Urothelium cell line (cell line): Measurements from ENCODE around the gene NKAPL.

Experiments used
- DNase-seq: peaks from one replicate; pipeline ENCODE4 v3.0.0; 2011; ENCODE audit warnings: low spot score, mixed read lengths
- FAIRE-seq: peaks from 2 replicates; lab custom pipeline; 2011; peaks lifted over from hg19 to GRCh38; lab: Jason Lieb, UNC

The NKAPL gene

DNA sequence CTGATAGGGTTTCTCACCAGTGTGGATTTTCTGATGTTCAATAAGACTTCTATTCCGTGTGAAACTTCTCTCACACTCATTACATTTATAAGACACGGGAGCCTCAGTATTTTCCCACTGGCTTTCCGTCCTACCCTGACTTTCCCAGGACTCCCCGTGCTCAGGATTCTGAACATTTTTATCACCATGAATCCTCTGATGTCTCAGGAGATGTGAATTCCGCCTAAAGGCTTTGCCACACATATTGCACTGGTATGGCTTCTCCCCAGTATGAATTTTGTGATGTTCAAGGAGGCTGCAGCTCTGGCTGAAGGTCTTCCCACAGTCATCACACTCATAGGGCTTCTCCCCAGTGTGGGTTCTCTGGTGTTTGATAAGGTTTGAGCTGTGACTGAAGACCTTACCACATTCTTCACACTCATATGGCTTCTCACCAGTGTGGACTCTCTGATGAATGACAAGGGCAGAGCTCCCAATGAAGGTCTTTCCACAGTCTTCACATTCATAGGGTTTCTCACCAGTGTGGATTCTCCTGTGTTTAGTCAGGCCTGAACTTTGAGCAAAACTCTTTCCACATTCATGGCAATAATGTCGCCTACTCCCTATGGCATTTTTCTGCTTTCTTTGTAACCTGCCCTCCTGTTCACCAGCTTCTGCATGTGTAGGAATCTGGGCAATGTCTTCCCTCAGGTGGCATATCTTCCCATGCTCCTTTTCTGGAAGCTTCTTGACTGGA, 13.7 kb upstream of the NKAPL start:
- DNase-seq (no peak), FAIRE-seq (no peak)

DNA sequence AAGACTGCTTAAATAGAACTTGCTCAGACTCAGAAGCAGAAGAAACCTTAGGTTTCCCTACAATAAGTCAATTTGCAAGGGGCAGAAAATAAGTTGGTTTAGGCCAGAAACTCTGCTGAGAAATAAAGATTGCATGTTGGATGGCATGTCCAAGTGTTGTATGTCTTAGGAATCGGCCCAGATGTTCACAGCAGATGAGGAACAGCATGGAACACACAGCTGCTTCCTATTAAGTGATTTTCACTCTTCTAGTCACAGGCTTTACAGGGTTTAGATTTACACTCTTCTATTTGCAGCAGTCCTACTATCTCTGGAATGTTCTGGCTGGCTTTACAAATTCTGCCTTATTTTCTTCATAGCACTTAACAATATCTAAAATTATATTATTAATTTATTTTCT, 10.2 kb upstream of the NKAPL start:
- DNase-seq (no peak), FAIRE-seq (no peak)

GRCh38 chr6:28250747-28251146, 8.3 kb upstream of the NKAPL start:
- FAIRE-seq (no peak), DNase-seq (no peak)

GRCh38 chr6:28251661-28252008, 7.5 kb upstream of the NKAPL start:
- FAIRE-seq (no peak), DNase-seq (peak; percentile 16)

DNA sequence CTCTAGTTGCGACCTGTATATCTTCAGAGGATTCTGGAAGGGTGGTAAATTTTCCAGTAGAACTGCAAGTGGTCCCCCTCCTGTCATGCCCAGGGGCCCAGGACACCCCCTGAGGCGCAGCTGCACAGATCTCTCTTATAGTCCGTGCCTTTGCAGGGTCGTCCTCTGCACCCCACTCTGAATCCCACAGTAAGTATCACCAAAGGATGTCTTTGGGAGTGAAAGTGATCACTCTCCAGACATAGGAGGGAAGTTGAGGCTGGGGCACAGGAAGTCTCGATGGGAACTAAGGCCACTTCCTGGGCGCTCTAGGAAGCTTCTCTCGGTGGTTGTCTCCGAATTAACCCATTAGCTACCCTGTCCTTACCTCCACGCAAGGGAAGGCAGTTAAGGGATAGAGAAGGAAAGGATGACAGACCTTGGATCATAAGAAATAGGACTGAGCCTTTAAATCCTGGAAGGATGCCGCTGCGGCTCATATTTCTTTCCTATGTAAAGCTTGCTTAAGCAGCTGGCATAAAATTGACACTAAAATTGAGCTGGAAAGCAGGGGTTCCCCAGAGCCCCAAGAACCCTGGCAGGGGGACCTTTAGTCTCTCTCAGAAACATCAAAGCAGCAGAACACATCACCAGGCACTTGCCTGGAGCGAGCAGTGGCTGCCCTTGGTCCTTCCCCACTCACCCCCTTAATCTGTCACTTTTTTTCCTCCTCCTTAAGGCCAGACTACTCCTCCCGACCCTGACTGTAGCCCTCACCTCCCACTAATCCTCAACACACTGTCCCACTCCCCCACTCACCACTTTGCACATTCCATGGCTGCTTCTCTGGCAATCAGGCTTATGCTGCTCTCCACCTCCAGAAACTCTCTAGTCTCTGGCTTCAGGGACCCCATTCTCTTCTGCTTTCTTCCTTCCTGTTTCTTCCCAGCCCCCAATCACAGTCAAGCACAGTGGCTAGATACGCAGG, 6.8 kb upstream of the NKAPL start, which contains the start of gene ZKSCAN4:
ZKSCAN4 (minus strand) TSS at position 261 of the 967 bp plus-strand sequence. CDS start 289 bp downstream, outside the sequence.
- DNase-seq: peak; percentile 86
- no peak for FAIRE-seq

DNA sequence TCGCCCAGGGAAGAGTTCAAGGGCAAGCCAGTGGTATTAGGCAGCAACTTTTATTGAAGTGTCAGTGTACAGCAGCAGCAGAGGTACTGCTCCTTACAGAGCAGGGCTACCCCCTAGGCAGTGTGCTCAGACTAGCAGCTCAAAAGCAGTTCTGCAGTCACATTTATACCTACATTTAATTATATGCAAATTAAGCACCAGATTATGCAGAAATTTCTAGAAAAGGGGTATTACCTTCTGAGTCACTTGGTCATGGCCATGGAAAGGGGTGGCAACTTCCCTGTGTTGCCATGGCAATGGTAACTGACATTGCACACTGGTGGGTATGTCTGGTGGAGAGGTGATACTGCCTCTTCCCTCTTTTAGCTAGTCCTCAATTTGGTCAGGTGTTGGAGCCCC, 5.0 kb upstream of the NKAPL start:
- DNase-seq: no peak
- FAIRE-seq: no peak

DNA sequence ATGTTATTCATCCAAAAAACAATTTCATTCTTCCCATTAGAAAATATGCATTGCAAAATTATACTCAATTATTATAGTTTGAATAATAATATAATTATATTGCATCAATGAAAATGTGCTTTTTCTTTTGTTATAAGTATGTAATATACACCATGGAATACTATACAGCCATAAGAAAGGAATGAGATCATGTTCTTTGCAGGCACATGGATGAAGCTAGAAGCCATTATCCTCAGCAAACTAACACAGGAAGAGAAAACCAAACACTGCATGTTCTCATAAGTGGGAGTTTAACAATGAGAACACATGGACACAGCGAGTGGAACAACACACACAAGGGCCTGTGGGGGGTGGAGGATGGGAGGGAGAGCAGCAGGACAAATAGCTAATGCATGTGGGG, 2.1 kb upstream of the NKAPL start:
- FAIRE-seq (no peak), DNase-seq (no peak)

- no peak for DNase-seq
- FAIRE-seq: no peak
These were observed 4.8 kb downstream of the NKAPL start for GRCh38 chr6:28263922-28264321.

DNA sequence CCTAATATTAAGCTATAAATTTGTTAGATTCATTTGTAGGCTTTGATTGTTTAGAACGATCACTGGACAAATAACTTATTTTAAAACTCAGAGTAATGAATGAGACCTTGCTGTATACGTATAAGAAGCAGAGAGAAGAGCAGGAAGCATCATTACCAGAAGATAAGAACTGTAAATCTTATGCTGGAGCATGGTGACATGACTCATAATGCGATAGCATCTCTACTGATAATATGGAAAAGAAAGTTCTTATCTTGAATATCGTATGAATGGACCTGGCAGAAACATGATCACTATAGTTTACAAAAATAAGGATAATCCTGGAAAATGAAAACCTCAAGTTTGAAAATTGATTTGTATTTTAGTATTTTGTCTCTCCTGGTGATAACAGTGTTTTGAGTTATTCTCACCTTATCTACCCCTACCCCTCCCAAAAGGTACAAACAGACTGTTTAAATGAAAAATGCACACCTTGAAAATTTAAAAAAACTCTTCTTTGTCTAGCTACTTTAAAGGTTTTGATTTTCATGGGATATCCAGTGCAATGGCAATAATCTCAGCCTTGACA, 5.8 kb downstream of the NKAPL start:
- DNase-seq (no peak), FAIRE-seq (no peak)

DNA sequence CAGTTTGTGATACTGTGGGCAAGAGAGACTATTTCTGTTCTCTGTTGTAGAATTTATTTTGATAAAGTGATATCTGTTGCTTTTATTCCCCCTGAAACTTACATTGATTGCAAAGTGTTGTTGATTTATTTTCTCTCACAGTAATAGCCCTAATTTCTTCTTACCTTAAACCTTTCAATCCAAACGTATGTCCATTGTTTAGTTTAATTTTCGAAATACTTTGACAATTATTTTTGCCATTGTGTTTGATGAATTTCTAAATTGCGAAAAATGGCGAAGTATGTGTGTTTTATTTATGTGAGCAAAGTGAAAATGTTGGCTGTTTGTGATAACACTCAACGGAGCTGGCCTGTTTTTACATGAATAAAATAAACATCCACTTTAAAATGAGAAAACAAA, 7.5 kb downstream of the NKAPL start:
- no peak for DNase-seq
- FAIRE-seq: no peak

GRCh38 chr6:28266962-28267694, 8.0 kb downstream of the NKAPL start, which contains the start of gene ZSCAN26:
ZSCAN26 (plus strand) TSS chr6:28267143; CDS start chr6:28271920, 4,777 bp downstream.
- DNase-seq: peak; percentile 85
- FAIRE-seq: no peak

GRCh38 chr6:28267695-28268059, 8.6 kb downstream of the NKAPL start:
- FAIRE-seq (no peak), DNase-seq (no peak)

- peak; percentile 48 for DNase-seq
These were observed 10.4 kb downstream of the NKAPL start for GRCh38 chr6:28269492-28269891.

GRCh38 chr6:28274888-28275287, 15.8 kb downstream of the NKAPL start:
- FAIRE-seq (no peak), DNase-seq (no peak)

More at GRCh38 chr6:28269492-28269891, 10.4 kb downstream of the NKAPL start:
- no peak for FAIRE-seq

DNA sequence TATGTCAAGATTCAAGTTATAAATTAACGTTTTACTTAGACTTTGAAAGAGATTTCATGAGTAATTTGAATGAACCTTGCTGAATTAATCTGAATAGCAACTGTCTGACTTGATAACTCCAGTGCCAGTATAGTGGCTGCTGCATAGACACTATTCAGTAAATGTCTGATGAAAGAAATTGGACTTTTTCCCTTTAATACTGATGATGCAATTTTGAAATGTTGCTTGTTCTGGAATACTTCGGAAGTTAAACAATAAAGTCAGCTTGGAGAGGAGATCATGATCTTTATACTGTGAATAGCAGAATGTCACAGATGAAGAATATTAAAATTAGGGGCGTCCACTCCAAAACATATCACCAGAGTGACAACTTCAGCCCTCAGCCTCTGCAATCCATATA, 18.6 kb downstream of the NKAPL start:
- FAIRE-seq (no peak), DNase-seq (no peak)

DNA sequence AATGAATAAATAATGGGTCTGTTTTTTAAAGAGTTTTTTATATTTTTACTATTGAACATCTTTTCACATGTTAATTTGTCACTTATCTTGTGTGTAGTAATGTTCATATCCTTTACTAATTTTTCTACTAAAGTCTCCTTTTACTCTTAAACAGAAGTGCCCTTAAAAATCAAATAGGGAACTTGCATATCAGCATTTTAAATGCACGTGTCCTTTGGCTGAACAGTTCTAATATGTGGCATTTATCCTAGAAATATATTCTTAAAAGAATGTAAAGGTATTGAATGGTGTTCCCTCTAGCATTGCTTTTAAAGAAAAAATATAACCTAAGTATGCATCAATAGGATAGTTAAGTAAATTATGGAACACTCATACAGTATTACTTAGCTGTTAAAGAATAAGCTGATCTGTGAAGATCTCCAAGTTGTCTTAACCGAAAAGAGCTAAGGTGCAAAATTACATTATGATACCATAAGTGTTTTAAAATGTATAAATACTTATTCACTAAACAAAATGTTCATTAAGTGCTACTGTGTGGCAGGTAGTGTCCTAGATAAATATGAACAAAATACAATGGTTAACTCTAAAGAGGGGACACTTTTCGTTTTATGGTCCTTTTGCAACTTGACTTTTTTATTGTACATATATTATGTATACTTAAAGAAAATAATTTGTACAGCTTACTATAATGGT, 21.6 kb downstream of the NKAPL start:
- DNase-seq (no peak), FAIRE-seq (no peak)

DNA sequence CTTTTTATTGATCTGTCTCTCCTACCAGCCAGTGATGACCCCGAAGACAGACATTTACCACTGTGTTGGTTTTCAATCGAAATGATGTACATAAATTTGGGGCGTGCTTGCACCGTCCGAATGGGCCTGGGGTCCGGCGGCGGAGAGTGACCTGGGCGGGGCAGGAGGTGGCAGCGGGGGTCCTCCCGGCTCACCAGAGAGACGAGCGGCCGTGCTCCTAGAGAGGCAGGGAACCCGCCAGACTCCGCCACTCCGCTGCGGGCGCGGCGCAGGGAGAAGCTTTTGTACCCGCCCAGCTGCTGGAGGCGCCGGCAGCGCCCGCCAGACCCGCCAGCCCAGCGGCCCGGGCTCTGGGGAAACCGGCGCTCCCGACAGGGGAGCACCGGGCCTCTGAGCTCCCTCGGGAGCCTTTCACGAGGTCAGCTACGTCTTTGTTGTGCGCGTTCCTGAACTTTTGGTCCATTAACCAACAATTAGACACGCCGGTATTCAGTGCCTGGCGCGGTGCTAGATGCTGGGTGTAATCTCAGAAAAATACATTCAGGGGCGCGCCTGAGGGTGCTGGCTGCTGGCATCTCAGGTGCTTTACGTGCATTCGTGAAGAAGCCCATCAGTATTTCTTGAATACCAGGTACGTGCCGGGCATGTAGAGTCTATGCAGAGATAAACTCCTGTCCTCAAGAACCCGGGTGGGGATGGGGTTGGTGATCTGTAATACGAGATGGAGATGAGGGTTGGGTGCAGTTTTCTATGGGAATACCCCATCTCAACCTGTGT, 22.4 kb downstream of the NKAPL start, which contains the start of gene PGBD1:
PGBD1 (plus strand) TSS at position 285 of the 777 bp plus-strand sequence. CDS start 2,242 bp downstream, outside the sequence.
- peak; percentile 89 for DNase-seq
- no peak for FAIRE-seq

GRCh38 chr6:28282926-28283325, 23.8 kb downstream of the NKAPL start:
- DNase-seq: no peak
- FAIRE-seq: no peak

DNA sequence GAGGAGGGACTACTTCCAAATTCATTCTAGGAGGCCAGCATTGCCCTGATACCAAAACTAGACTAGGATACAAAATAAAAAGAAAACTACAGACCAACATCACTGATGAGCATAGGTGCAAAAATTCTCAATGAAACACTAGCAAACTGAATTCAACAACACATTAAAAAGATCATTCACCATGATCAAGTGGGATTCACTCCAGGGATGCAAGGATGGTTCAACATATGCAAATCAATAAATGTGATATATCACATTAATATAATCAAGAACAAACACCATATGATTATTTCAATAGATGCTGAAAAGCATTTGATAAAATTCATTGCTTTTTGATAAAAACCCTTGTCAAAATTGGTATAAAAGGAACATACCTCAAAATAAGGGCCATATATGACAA, 32.5 kb downstream of the NKAPL start:
- FAIRE-seq: no peak

More for the DNA sequence above, 32.5 kb downstream of the NKAPL start:
- no peak for DNase-seq
